GM18909 (cell line): Measurements from ENCODE around the gene CPT1B.
A peak's percentile ranks its signal among the peaks of the same experiment; 100 is the strongest.

Experiments
- ATAC-seq: cut with Tn5 transposase; IDR thresholded peaks from one replicate; pipeline ENCODE4 v1.9.1; 2021; ENCODE audit warnings: mild to moderate bottlenecking; ENCODE audit not compliant: unreplicated experiment, poor library complexity

CPT1B gene

GRCh38 chr22:50587407-50587806 is 9.2 kb upstream of the CPT1B start:
- no peak for ATAC-seq

GRCh38 chr22:50586416-50586815 is 8.2 kb upstream of the CPT1B start:
- no peak for ATAC-seq

GRCh38 chr22:50585781-50586180 is 7.6 kb upstream of the CPT1B start:
- ATAC-seq = no peak

GRCh38 chr22:50585238-50585637 is 7.0 kb upstream of the CPT1B start:
- no peak for ATAC-seq

GRCh38 chr22:50584106-50585096 is 6.2 kb upstream of the CPT1B start:
- no peak for ATAC-seq

- peak; percentile 29 for ATAC-seq
These were observed 5.2 kb upstream of the CPT1B start for GRCh38 chr22:50583294-50583861.

- peak; percentile 91 for ATAC-seq
These were observed 4.5 kb upstream of the CPT1B start, which contains the start of gene CHKB for GRCh38 chr22:50582493-50583293. CHKB (minus strand) TSS chr22:50582849; CDS start chr22:50582781, 68 bp downstream.

- ATAC-seq = no peak
These were observed 3.8 kb upstream of the CPT1B start for GRCh38 chr22:50581950-50582492.

GRCh38 chr22:50581031-50581949 is 3.1 kb upstream of the CPT1B start:
- ATAC-seq = no peak

GRCh38 chr22:50579752-50580151 is 1.5 kb upstream of the CPT1B start:
- no peak for ATAC-seq

GRCh38 chr22:50578776-50579310 is 616 bp upstream of the CPT1B start:
- ATAC-seq = no peak

GRCh38 chr22:50577697-50577986 is 585 bp downstream of the CPT1B start:
- no peak for ATAC-seq

GRCh38 chr22:50576806-50577696 is 1.2 kb downstream of the CPT1B start:
- no peak for ATAC-seq

GRCh38 chr22:50576070-50576469 is 2.2 kb downstream of the CPT1B start:
- no peak for ATAC-seq

GRCh38 chr22:50575426-50575941 is 2.7 kb downstream of the CPT1B start:
- no peak for ATAC-seq

GRCh38 chr22:50574383-50574755 is 3.9 kb downstream of the CPT1B start:
- no peak for ATAC-seq

- ATAC-seq = no peak
These were observed 4.5 kb downstream of the CPT1B start for GRCh38 chr22:50573491-50574382.
